Measurements from ENCODE around the gene TRNT1. TPM values are rescaled to one million over a fixed set of nuclear protein-coding genes. Genes with fewer than 3 reads are reported as not detected.

Gene TRNT1
- total and polyA plus RNA-seq, 10 donors: 10.0 to 43.8 (median 28.8) TPM

GRCh38 chr3:3125977-3126376 is 763 bp upstream of the TRNT1 start:
- no peaks in the 10 kb centered on the region for H3K9me3 ChIP-seq
- TF ChIP-seq POLR2AphosphoS5 (IDR thresholded peaks at IDR 0.05): no peak
- TF ChIP-seq CTCF (IDR thresholded peaks at IDR 0.05 in 8 of 11, conservative IDR thresholded peaks at IDR 0.05 in 3 of 11): no peak
- TF ChIP-seq POLR2A (IDR thresholded peaks at IDR 0.05): no peak
- H3K4me3 ChIP-seq: peak overlapping the region; percentile 66 to 94 (median 82)
- intact Hi-C loops (cut with DNase I; ENCODE audit: low total_unique reads): no loop called here
- WGBS, 5 donors: 90 to 94% (median 92%) methylated on average over 24 of the region's 24 CpGs
- H3K4me1 ChIP-seq: peaks cover 14 to 49% (median 40%) of the 10 kb centered on the region in 6 donors
- H3K27ac ChIP-seq: peak overlapping the region; percentile 92 to 97 (median 95)
- peak; percentile 84 for DNase-seq
- peaks cover 0 to 23% (median 21%) of the 10 kb centered on the region in 6 donors for H3K36me3 ChIP-seq
- no peaks in the 10 kb centered on the region for H3K27me3 ChIP-seq (replicated peaks in 1 of 7)

- peak; percentile 72 for DNase-seq
- WGBS, 5 donors: 36 to 43% (median 38%) methylated on average over 20 of the region's 20 CpGs
- intact Hi-C loops (cut with DNase I; ENCODE audit: low total_unique reads): no loop called here
- peaks cover 0 to 28% (median 25%) of the 10 kb centered on the region in 6 donors for H3K36me3 ChIP-seq
- H3K4me3 ChIP-seq: peak overlapping the region; percentile 66 to 94 (median 82)
- H3K4me1 ChIP-seq: peaks cover 14 to 49% (median 40%) of the 10 kb centered on the region in 6 donors
- TF ChIP-seq POLR2A (IDR thresholded peaks at IDR 0.05) (no peak), CTCF (IDR thresholded peaks at IDR 0.05 in 8 of 11, conservative IDR thresholded peaks at IDR 0.05 in 3 of 11) (no peak), POLR2AphosphoS5 (IDR thresholded peaks at IDR 0.05) (no peak)
- no peaks in the 10 kb centered on the region for H3K9me3 ChIP-seq
- peak overlapping the region; percentile 92 to 97 (median 95) for H3K27ac ChIP-seq
- no peaks in the 10 kb centered on the region for H3K27me3 ChIP-seq (replicated peaks in 1 of 7)
Observed at GRCh38 chr3:3127432-3128010, 781 bp downstream of the TRNT1 start.

- H3K36me3 ChIP-seq: peaks cover 0 to 47% (median 30%) of the 10 kb centered on the region in 6 donors
- no peak for TF ChIP-seq POLR2AphosphoS5 (IDR thresholded peaks at IDR 0.05)
- no peak for TF ChIP-seq POLR2A (IDR thresholded peaks at IDR 0.05)
- no peak for TF ChIP-seq CTCF (IDR thresholded peaks at IDR 0.05 in 8 of 11, conservative IDR thresholded peaks at IDR 0.05 in 3 of 11)
- H3K27ac ChIP-seq: peak overlapping the region in 1 of 8 donors; percentile 9
- no peak for DNase-seq
- H3K4me3 ChIP-seq: no peak overlapping the region
- intact Hi-C loops (cut with DNase I; ENCODE audit: low total_unique reads): no loop called here
- peaks cover 14 to 69% (median 43%) of the 10 kb centered on the region in 6 donors for H3K4me1 ChIP-seq
- H3K9me3 ChIP-seq: no peaks in the 10 kb centered on the region
- 53 to 68% (median 62%) methylated on average over 5 of the region's 5 CpGs for WGBS, 5 donors
- no peaks in the 10 kb centered on the region for H3K27me3 ChIP-seq (replicated peaks in 1 of 7)
Observed at GRCh38 chr3:3129579-3129978, 2.8 kb downstream of the TRNT1 start.

- intact Hi-C loops (cut with DNase I; ENCODE audit: low total_unique reads): no loop called here
- peaks cover 0 to 80% (median 42%) of the 10 kb centered on the region in 6 donors for H3K36me3 ChIP-seq
Observed at GRCh38 chr3:3133500-3133899, 6.8 kb downstream of the TRNT1 start.

More at GRCh38 chr3:3133500-3133899, 6.8 kb downstream of the TRNT1 start:
- H3K4me3 ChIP-seq: no peak overlapping the region
- H3K4me1 ChIP-seq: peaks cover 8 to 60% (median 26%) of the 10 kb centered on the region in 6 donors
- WGBS, 5 donors: 77 to 88% (median 87%) methylated on average over 6 of the region's 6 CpGs
- H3K27me3 ChIP-seq (replicated peaks in 1 of 7): no peaks in the 10 kb centered on the region
- no peaks in the 10 kb centered on the region for H3K9me3 ChIP-seq
- TF ChIP-seq POLR2A (IDR thresholded peaks at IDR 0.05): no peak
- no peak for TF ChIP-seq CTCF (IDR thresholded peaks at IDR 0.05 in 8 of 11, conservative IDR thresholded peaks at IDR 0.05 in 3 of 11)
- TF ChIP-seq POLR2AphosphoS5 (IDR thresholded peaks at IDR 0.05): no peak
- DNase-seq: no peak
- no peak overlapping the region for H3K27ac ChIP-seq
